H1 (cell line): ENCODE data around the gene CXXC4. TPM values are rescaled to one million over a fixed set of nuclear protein-coding genes. Genes with fewer than 3 reads are reported as not detected.

Experiments
- EZH2 ChIP-seq: fragments of 200-600 bp; sonication (generic); IDR thresholded peaks from 2 replicates; pipeline ENCODE4 v1.7.1; 2012; ENCODE audit warnings: low read depth, mild to moderate bottlenecking, moderate library complexity, low read length, inconsistent platforms; ENCODE audit not compliant: severe bottlenecking
- KDM5A ChIP-seq: fragments of 200-600 bp; IDR thresholded peaks from 2 replicates; pipeline ENCODE4 v1.7.1; 2012; ENCODE audit warnings: mild to moderate bottlenecking, low read length, inconsistent platforms, mixed read lengths
- polyA plus RNA-seq, 7 experiments: library from polyadenylated mRNA; depleted of rRNA in 3 of 7; stranded (reverse) in 5 of 7; unstranded in 2 of 7; fragments of >200 nt in 5 of 7; fragments of 200-250 nt in 2 of 7; gene quantifications; 1 replicate in 5 of 7; 2 replicates in 1 of 7; 4 replicates in 1 of 7; pipeline versions ENCODE4 v1.2.1 to v1.2.3, GENCODE V29; 2011 to 2013; ENCODE audit warnings: missing spikeins in 2 of 7, mixed read lengths in 2 of 7
- total RNA-seq: library from RNA; stranded (reverse); fragmentation: NEBNext Ultra II Directional; extraction: Animal tissue kit (Norgen Biotek cat#: 25700); gene quantifications from 2 replicates; pipeline ENCODE4 v1.2.1, GENCODE V29; 2021

Gene CXXC4
- total and polyA plus RNA-seq, 2 of the 8 experiments (the other 6 are each of a cell fraction or from before 2014, with no cell fraction given), result 1.3 to 1.8 TPM

DNA sequence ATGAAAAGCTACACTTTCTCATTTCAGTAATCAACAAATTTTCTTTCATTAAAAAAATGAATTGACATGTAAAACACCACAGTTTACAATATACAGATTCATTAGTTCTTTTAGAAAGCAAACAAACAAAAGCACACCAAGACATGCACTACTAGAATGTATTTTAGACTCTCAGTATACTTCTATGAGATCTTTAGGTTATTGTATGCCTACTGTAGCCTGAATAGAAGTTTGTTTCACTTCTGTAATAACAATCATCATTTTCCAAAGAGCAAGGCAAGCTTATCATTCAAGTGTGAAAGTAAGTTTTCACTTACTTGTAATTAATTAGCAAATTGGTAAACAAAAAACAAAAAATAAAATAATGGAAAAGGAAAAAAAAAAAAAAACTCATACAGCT, 24.9 kb downstream of the CXXC4 start (continued):
- TF ChIP-seq EZH2, result no peak
- TF ChIP-seq KDM5A, result no peak
